ENCODE results near the gene SUPT20H. TPM values are rescaled to one million over a fixed set of nuclear protein-coding genes. Genes with fewer than 3 reads are reported as not detected.

Gene SUPT20H
- polyA plus RNA-seq, 3 donors, result 24.7 to 39.8 (median 35.5) TPM

DNA sequence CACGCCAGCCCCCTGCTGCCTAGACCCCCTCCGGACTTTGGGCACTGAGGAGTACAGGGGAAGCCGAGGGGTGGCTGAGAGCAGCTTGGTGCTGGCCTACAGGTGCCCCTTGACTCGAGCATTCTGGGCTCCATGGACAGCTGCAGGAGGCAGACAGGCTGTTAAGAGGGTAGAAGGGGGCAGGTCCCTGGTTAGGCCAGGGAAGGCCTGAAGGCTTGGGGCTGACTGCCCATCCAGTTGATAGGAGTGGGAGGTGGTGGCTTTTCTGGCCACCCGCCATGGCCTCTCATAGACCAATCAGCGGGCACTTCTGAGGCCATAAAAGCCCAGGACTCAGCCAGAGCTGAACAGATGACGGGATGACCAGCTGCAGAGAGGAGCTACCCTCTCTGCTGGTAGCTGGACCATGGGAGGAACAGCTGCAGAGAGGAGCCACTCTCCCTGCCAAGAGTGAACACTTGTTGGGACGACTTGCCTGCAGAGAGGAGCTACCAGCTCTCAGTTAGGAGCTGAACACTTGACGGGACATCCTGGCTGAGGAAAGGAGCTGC is 10.7 kb upstream of the SUPT20H start:
- Mint-ChIP-seq H3K27ac (no peak overlapping the region), H3K4me1 (no peaks in the 10 kb centered on the region), H3K4me3 (no peak overlapping the region), H3K36me3 (no peaks in the 10 kb centered on the region), H3K9me3 (no peaks in the 10 kb centered on the region), H3K27me3 (ENCODE audit: low read depth in 3 of 3) (peaks cover 4 to 5% (median 4%) of the 10 kb centered on the region in 3 donors)
- Histone ChIP-seq H3K9ac (ENCODE audit: insufficient read depth, low read length, poor library complexity, severe bottlenecking) (no peak overlapping the region), H3K36me3 (replicated peaks in 1 of 2; ENCODE audit: control insufficient read depth in 1 of 2, insufficient read depth in 2 of 2, low read length in 2 of 2) (no peaks in the 10 kb centered on the region), H3K4me2 (replicated peaks; ENCODE audit: extremely low read depth, low read length, poor library complexity, severe bottlenecking) (no peak overlapping the region), H4K20me1 (ENCODE audit: insufficient read depth, low read length) (no peaks in the 10 kb centered on the region), H3K4me3 (replicated peaks in 1 of 3; ENCODE audit: low read depth in 2 of 3, low read length in 3 of 3) (no peak overlapping the region), H3K27me3 (ENCODE audit: control insufficient read depth in 2 of 2, insufficient read depth in 2 of 2, low read length in 2 of 2) (no peaks in the 10 kb centered on the region), H3K79me2 (ENCODE audit: insufficient read depth, low read length) (no peaks in the 10 kb centered on the region), H3K4me1 (ENCODE audit: control insufficient read depth in 1 of 2, insufficient read depth in 2 of 2, low read length in 2 of 2) (no peaks in the 10 kb centered on the region), H2AFZ (ENCODE audit: insufficient read depth, low read depth, low read length, poor library complexity, severe bottlenecking) (no peak overlapping the region), H3K27ac (ENCODE audit: low read depth in 1 of 2, low read length in 2 of 2) (no peak overlapping the region), H3K9me3 (replicated peaks in 1 of 2; ENCODE audit: control insufficient read depth in 1 of 2, insufficient read depth in 1 of 2, low read length in 2 of 2) (no peaks in the 10 kb centered on the region)
- DNase-seq, result no peak
- intact Hi-C loops (cut with micrococcal nuclease), result loop anchor here in 1 of 2 donors (5.0 kb wide), 1 partner anchor 1517 kb away; no protein-coding TSS in a partner anchor
- TF ChIP-seq, protein P1, sequence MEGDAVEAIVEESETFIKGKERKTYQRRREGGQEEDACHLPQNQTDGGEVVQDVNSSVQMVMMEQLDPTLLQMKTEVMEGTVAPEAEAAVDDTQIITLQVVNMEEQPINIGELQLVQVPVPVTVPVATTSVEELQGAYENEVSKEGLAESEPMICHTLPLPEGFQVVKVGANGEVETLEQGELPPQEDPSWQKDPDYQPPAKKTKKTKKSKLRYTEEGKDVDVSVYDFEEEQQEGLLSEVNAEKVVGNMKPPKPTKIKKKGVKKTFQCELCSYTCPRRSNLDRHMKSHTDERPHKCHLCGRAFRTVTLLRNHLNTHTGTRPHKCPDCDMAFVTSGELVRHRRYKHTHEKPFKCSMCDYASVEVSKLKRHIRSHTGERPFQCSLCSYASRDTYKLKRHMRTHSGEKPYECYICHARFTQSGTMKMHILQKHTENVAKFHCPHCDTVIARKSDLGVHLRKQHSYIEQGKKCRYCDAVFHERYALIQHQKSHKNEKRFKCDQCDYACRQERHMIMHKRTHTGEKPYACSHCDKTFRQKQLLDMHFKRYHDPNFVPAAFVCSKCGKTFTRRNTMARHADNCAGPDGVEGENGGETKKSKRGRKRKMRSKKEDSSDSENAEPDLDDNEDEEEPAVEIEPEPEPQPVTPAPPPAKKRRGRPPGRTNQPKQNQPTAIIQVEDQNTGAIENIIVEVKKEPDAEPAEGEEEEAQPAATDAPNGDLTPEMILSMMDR (IDR thresholded peaks at IDR 0.05), result no peak
- WGBS (ENCODE audit: insufficient coverage), result 95% methylated on average over 9 of the region's 9 CpGs

DNA sequence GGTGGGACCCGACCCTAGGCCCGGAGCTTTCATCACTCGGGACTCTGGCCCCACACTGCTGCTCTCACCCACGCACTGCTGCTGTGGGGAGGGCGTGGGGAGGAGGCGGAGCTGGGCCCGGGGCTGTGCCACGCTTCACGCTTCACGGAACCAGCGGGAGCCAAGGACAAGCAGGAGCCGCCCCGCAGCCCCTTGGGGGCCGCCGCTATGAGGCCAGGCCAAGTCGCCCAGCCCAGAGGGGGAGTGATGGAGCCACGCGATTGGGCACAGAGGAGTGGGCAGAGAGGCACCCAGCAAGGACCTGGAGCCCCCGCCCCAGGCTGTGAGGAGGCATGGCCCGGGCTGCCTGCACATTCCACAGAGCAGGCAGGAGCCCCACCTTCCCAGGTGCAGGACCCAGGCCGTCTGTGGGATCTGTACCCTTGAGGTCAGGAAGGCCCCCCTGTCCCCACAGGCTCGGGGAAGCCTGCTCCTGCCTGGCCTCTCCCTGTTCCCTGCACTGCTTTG is 10.2 kb upstream of the SUPT20H start:
- no peaks in the 10 kb centered on the region for H3K79me2 ChIP-seq (ENCODE audit: insufficient read depth, low read length)
- TF ChIP-seq, protein P1 (IDR thresholded peaks at IDR 0.05), result no peak
- no peak overlapping the region for H2AFZ ChIP-seq (ENCODE audit: insufficient read depth, low read depth, low read length, poor library complexity, severe bottlenecking)
- Mint-ChIP-seq H3K4me3 (no peak overlapping the region), H3K4me1 (peaks cover 2% of the 10 kb centered on the region), H3K36me3 (no peaks in the 10 kb centered on the region), H3K27me3 (ENCODE audit: low read depth in 3 of 3) (peaks cover 4 to 5% (median 4%) of the 10 kb centered on the region in 3 donors), H3K9me3 (no peaks in the 10 kb centered on the region), H3K27ac (no peak overlapping the region)
- H3K4me3 ChIP-seq (replicated peaks in 1 of 3; ENCODE audit: low read depth in 2 of 3, low read length in 3 of 3), result no peak overlapping the region
- H3K9ac ChIP-seq (ENCODE audit: insufficient read depth, low read length, poor library complexity, severe bottlenecking), result no peak overlapping the region
- no peaks in the 10 kb centered on the region for H3K36me3 ChIP-seq (replicated peaks in 1 of 2; ENCODE audit: control insufficient read depth in 1 of 2, insufficient read depth in 2 of 2, low read length in 2 of 2)
- DNase-seq, result no peak
- no peaks in the 10 kb centered on the region for H3K4me1 ChIP-seq (ENCODE audit: control insufficient read depth in 1 of 2, insufficient read depth in 2 of 2, low read length in 2 of 2)
- no peak overlapping the region for H3K27ac ChIP-seq (ENCODE audit: low read depth in 1 of 2, low read length in 2 of 2)
- H3K4me2 ChIP-seq (replicated peaks; ENCODE audit: extremely low read depth, low read length, poor library complexity, severe bottlenecking), result no peak overlapping the region
- WGBS (ENCODE audit: insufficient coverage), result 93% methylated on average over 22 of the region's 22 CpGs
- no peaks in the 10 kb centered on the region for H4K20me1 ChIP-seq (ENCODE audit: insufficient read depth, low read length)
- H3K9me3 ChIP-seq (replicated peaks in 1 of 2; ENCODE audit: control insufficient read depth in 1 of 2, insufficient read depth in 1 of 2, low read length in 2 of 2), result no peaks in the 10 kb centered on the region
- intact Hi-C loops (cut with micrococcal nuclease), result loop anchor here in 1 of 2 donors (5.0 kb wide), 1 partner anchor 1518 kb away; no protein-coding TSS in a partner anchor
- no peaks in the 10 kb centered on the region for H3K27me3 ChIP-seq (ENCODE audit: control insufficient read depth in 2 of 2, insufficient read depth in 2 of 2, low read length in 2 of 2)
